Measurements from ENCODE around the gene PHF11. TPM values are rescaled to one million over a fixed set of nuclear protein-coding genes. Genes with fewer than 3 reads are reported as not detected.

Gene PHF11
- total RNA-seq (2014; rRNA removed; shearing (Covaris generic)), result 4.3 and 9.0 TPM in 2 replicates

DNA sequence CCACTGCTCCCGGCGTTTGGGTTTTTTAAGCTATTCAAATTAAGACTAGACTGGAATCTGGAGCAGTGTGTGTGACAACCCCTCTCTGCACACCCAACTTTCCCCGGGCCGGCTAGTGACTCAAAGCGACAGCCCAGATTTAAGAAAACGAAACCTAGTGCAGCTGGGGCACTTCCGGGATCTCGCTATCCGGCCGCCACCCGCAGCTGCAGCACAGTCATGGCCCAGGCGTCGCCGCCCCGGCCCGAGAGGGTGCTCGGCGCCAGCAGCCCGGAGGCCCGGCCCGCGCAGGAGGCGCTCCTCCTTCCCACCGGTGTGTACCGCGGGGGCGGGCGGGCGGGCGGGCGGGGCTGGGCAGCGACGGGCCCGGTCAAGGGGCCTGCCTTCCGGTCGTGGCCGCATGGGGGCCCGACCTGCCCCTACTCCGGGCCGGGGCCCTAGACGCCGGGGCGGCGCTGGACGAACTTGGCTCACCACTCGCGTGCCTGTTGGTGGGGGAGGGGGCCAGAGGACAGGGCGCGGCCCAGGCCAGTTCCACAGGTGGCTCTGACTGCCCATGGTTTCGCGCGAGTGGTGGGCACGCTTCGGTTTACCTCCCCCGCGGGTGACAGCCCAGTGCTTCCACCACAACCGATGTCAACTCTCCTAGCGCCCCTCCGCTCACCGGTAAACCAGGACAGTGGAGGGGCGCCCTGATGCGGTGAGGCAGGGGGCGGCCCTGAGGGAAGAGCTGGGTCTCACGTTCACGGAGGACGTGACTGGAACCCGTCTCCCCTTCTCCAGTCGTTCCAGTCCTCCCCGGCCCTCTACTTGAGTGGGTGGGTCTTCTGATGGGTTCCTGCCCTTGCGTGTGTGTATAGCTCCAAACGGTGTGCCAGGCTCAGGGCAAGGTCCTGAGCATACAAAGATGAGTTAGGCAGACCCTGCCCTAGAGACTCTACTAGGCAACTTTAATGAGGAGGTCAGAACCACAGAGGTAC lies at the start of gene PHF11:
PHF11 (plus strand) TSS at position 171 of the 980 bp plus-strand sequence; CDS start at position 220, 49 bp downstream.

Other genes starting within 250 kb of the PHF11 start
- gene CDADC1, start 248.0 kb upstream of the PHF11 start, total RNA-seq (2014; rRNA removed; shearing (Covaris generic)), result 8.9 and 10.6 TPM in 2 replicates
- 2.6 and 3.0 TPM in 2 replicates for gene CAB39L, start 51.9 kb upstream of the PHF11 start, total RNA-seq (2014; rRNA removed; shearing (Covaris generic))
- gene SETDB2, start 51.7 kb upstream of the PHF11 start, total RNA-seq (2014; rRNA removed; shearing (Covaris generic)), result 3.3 and 5.0 TPM in 2 replicates
- gene RCBTB1, start 89.6 kb downstream of the PHF11 start, total RNA-seq (2014; rRNA removed; shearing (Covaris generic)), result 6.9 and 7.7 TPM in 2 replicates
- gene ARL11, start 132.6 kb downstream of the PHF11 start, total RNA-seq (2014; rRNA removed; shearing (Covaris generic)), result not detected in 2 replicates
- 92.7 and 101 TPM in 2 replicates for gene EBPL, start 195.5 kb downstream of the PHF11 start, total RNA-seq (2014; rRNA removed; shearing (Covaris generic))

All from A375 (cell line).